ENCODE measurements around the gene GTSE1.
A peak's percentile ranks its signal among the peaks of the same experiment; 100 is the strongest.

Gene GTSE1

DNA sequence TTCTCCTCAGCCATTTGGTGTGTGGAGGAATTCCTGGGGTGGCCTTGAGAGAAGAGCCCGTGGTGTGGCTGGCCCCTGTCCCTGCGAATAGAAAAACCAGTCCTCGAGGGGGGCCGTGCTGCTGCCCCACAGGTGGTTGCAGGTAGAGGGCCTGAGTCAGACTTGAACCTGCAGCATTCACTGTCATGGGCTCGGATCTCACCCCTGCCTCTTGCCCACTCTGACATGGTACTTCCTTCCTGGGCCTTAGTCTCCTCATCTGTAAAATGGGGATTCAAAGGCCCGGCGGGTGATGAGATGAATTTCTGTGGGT is 58.3 kb downstream of the GTSE1 start:
- no peak for DNase-seq

GRCh38 chr22:46355369-46355995 is 58.8 kb downstream of the GTSE1 start:
- peak; percentile 76 for DNase-seq

- no peak for DNase-seq
These were observed 59.4 kb downstream of the GTSE1 start for GRCh38 chr22:46355996-46356471.

GRCh38 chr22:46356496-46357480 is 60.1 kb downstream of the GTSE1 start:
- DNase-seq, result no peak

DNA sequence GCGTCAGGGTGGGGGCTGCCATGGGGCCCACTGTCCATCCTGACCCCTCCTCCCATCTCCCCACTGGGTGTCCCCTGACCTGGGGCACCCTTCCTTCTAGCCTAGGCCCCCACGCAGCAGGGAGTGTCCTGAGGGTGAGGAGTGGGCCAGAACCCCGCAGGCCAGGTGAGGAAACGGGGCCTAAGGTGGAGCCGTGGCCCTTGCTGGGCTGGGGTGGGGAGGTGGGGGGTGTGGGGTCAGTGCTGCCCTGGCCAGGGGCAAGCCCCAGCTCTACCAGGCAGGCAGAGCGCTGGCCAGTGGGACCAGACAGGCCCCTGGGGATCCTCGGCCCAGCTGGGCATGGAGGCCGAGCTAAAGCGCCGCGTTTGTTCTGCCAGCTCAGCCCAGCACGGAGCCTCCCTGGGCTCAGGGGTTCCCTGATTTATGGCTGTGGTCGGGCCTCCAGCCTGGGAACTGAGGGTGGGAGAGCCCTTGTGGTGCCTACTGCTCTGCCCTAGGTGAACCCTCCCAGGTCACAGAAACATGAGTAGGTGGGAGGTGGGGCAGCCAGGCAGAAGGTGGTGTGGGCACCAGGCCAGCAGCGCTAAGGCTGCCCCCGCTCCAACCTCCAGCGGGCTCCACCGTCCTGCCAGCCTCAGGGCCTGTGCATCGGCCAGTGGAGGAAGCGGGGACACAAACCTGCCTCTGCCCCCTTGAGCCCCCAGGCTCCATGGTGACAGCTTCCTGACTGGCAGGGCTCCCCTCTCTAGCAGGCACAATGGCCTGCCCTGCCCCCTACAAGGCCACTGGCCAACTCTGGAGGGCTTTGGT is 61.2 kb downstream of the GTSE1 start:
- no peak for DNase-seq

DNA sequence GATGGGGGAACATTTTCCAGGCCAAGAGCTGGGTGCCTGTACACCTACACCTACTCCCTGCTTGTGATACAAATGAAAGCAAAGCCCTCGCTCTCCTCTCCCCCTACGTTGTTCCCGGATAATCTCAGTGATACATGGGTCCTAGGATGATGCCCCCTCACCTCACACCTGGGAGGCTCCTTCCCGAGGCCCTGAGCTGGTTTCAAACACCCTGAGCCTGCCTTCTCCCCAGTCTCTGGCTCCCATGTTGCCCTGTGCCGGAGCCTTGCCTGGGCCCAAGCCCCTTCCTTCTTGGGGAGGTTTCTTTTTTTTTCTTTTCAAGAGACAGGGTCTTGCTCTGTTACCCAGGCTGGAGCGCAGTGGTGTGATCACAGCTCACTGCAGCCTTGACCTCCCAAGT is 62.1 kb downstream of the GTSE1 start:
- DNase-seq, result no peak

DNA sequence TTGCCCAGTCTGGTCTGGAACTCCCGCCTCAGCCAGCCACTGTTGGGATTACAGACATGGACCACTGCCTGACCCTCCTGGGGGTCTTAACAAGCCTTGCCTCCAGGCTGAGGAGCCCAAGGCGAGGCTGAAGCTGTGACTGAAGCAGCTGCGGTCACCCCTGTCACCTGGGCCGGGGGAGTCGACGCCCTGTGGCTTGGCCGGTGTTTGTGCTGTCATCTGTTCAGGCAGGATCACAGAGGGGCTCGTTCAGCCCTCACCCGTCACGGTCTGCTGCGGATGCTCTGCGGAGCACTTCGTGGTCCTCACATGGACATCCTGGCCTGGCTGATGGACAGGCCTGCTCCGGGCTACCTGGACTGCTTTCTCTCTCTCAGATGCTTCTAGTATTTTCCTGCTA is 62.7 kb downstream of the GTSE1 start:
- DNase-seq, result no peak

DNA sequence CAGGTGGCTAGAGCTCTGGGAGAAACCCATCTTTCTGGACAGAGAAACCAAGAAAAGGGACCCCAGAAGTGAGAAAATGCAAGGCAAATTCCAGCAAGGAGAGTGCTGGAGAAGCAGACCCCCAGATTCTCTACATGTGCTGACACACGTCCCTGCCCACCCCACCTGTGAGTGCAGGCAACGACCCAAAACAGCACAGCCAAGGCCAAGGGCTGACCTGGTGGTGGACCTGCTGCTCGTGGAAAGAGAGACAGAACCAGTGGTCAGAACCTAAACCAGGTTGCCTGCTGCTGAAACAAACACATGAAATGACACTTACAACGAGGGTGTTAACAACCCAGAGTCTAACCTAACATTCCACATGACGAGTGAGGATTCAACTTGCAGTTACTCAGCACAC is 63.4 kb downstream of the GTSE1 start:
- no peak for DNase-seq

DNA sequence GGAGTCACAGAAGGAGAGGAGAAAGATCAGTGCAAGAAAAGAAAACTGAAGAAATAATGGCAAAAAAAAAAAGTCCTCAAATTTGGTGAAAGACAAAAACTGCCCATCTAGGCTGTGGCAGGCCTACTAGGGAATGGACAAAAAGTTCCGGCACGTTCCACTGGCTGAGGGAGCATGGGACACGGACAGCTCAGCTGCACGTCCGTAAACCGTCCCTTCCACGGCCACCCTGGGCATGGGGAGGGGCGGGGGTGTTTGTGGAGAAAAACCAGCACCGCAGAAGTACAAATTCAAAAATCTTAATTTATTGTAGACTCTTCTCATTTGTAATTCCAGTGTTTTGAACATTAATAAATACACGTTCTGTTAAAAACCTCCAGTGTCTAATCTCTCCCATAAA is 64.2 kb downstream of the GTSE1 start:
- no peak for DNase-seq

- no peak for DNase-seq
These were observed 65.1 kb downstream of the GTSE1 start for GRCh38 chr22:46361826-46362202.

GRCh38 chr22:46362203-46362933 is 65.7 kb downstream of the GTSE1 start:
- no peak for DNase-seq

DNA sequence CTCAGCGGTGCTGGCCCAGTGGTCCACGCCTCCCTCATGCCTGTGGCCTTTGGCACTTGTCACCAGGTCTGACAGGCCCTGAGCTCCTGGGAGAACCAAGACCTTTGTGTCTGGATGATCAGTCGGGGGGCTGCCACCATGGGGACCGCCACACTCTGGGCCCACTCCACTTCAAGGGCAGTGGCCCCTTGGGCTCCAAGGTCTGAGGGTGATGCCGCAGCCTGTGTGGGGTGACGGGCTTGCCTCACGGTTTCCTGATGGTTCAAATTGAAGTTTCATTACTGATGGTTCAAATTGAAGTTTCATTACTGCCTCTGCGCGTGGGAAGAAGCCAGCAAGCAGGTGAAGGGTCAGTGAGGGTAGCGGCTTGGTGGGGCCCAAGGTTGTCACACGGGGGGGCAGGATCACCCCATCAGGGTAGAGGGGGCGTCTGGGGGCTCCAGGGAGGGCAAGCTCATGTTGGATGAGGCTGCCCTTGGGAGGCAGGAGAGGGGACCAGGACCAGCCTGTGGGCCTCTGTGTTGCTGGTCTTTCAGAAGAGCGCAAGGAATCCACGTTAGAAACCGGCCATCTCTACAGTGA is 66.4 kb downstream of the GTSE1 start:
- no peak for DNase-seq

DNA sequence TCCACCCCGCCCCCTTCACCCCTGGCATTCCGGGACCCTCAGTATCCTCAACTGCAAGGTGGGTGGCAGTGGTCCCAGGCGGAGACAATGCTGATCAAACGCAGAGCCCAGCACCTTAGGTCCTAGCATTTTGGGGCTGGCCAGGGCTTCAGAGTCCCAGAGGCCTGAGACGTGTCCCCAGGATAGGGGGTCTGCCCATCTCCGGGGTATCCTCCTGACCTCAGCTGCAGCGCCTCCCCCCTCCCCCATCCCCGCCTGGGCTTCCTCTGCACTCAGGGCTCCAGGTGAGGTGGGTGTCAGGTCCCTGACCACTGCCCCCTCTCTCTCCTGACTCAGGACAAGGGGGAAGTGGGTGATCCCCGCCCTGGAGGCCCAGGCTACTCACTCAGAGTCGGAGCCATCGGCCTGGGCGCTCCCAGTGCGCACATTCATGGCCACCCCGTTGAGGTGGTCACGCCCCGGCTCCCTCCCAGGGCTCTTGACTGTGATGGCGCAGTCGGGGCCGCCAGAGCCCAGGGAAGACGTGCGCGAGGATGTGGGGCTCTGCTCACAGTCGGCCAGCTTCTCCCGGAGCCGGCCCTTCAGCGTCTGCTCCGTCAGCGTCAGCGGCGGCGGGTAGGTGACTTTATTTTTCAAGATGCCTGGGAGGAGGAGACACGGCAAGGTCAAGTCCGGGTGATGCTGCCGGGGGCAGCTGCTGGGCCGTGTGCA is 67.1 kb downstream of the GTSE1 start:
- no peak for DNase-seq

DNA sequence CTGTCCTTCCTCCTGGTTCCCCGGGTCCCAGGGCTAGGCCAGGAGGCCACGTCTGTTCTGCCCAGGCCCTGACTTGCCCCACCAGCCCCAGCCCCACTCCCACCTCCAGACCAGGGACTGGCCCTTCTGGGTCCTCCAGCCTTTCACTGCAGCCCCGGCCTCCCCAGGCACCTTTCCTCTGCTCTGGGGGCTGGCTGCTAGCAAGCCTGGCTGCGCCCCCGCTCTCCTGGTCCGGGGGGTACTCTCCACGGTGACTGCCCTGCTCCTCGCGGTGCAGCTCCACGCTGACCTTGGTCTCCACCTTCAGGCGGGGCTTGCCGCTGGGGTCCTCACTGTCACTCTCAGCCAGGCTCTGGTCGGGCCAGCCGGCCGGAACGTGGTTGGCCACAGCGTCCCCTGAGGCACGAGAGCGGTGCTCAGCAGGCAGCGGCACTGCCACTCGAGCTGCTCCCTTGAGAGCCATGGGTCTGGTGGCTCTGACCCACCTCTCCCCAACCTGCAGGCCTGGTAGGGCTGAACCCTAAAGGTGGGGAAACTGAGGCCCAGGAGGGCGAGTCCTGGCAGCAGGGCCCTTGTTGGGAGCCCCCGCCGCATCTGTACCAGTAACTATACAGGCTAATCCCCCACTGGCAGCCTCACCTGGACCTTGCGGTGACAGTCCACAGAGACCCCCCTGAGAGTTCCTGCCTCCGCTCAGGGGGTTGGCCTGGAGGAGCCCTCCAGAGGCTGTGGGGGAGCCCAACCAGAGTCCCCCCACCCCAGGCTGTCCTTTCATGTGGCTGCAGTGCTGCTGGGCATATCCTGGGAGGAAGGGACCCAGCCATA is 67.9 kb downstream of the GTSE1 start:
- no peak for DNase-seq

DNA sequence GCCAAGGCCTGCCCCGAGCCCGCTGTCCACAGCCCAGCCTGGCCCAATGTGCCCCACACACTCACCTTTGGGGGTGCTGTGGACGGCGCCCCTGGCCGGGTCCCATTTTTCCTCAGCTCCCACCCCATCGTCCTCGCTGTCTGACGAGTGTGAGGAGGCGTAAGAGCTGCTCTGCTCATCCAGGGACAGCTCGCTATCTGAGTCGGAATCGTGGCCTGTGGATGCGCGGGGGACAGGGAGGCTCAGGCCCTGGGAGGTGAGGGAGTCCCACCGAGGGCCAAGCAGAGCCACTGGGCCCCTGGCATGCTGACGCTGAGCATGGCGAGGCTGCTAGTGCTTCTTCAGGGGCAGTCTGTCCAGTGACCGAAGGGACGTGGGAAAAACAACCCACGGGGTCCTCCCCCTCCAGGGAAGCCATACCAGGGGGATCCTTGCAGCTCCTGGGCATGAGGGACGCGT is 68.5 kb downstream of the GTSE1 start:
- no peak for DNase-seq

DNA sequence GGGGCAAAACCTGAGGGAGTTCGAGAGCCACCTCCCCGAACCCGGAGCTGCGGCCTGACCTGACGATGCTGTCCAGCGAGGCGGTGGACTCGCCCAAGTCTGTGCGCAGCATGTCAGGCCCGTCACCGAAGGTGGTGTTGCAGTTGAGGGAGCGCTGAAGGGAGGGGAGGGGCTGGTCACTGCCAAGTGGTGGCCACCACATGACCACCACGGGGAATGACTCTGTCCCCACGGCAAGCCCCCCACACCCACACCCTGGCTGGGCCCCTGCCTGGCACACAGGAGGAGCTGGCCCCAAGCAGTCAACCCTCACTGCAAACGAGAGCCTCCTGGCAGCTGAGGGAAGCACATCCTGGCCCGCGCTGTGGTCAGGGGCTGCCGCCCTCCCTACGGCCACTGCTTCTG is 69.7 kb downstream of the GTSE1 start:
- no peak for DNase-seq

DNA sequence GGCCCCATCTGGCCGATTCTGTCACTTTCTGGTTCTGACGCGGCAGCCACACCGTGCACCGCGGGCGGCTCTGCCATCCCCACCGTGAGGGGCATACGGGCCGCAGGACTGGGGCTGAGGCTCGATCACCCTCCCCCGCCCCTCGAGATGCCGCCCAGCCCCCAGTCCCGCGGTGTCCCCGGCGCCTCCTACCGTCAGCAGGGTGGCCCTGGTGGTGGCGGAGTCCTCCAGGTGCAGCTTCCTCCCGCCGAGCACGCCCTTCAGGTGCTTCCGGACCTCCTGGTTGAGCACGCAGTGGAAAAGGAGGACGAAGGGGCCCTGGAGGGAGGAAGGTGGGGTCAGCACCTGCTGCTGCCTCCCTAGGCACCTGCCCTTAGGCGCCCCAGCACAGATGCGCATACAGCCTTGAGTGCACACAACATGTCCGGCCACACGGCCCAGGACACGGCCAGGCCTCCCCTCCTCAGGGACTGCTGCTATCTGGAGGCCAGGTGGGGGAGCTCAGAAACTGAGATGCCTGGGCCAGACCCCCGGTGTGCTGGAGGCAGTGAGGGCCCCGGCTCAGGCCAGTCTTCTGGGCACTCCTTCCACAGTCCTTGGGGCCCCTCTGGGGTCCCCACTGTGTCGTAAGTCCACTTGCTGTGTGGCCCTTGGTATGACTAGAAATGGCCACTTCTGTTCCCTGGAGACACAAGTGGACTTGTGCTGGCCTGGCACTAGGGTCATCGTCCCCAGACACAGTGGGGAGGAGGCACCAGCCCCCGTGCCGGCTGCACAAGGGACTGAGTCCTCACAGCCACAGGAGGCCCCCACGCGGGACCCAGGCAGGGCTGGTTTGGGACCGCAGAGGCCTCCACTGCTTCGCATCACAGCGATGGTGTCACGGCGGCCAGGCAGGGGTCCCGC is 70.4 kb downstream of the GTSE1 start:
- DNase-seq, result no peak

GRCh38 chr22:46367707-46368191 is 71.1 kb downstream of the GTSE1 start:
- peak; percentile 86 for DNase-seq

- no peak for DNase-seq
These were observed 71.8 kb downstream of the GTSE1 start for GRCh38 chr22:46368422-46368821.

All from NCI-H1694 (cell line).